Ishikawa (cell line): ENCODE measurements around the gene ADCY5.

ENCODE experiments used
- EGR1 ChIP-seq: IDR thresholded peaks from 2 replicates; pipeline ENCODE4 v1.6.1; 2012
- EP300 ChIP-seq: IDR thresholded peaks from 2 replicates; pipeline ENCODE4 v1.6.1; 2012; ENCODE audit warnings: borderline replicate concordance
- FOXM1 ChIP-seq: IDR thresholded peaks from 2 replicates; pipeline ENCODE4 v1.6.1; 2012; ENCODE audit warnings: low read depth, borderline replicate concordance
- MAX ChIP-seq: IDR thresholded peaks from 2 replicates; pipeline ENCODE4 v1.6.1; 2012
- RAD21 ChIP-seq: IDR thresholded peaks from 2 replicates; pipeline ENCODE4 v1.6.1; 2012; ENCODE audit warnings: low read depth
- REST ChIP-seq: IDR thresholded peaks from 2 replicates; pipeline ENCODE4 v1.6.1; 2012; ENCODE audit warnings: low read depth, mild to moderate bottlenecking
- TAF1 ChIP-seq: IDR thresholded peaks from 2 replicates; pipeline ENCODE4 v1.6.1; 2012; ENCODE audit warnings: low read depth, mild to moderate bottlenecking
- YY1 ChIP-seq: IDR thresholded peaks from 2 replicates; pipeline ENCODE4 v1.6.1; 2012; ENCODE audit warnings: low read depth

- TF ChIP-seq REST (no peak), FOXM1 (no peak), EP300 (no peak), MAX (no peak), TAF1 (no peak), YY1 (no peak), EGR1 (no peak), RAD21 (no peak)
Observed at GRCh38 chr3:123244128-123244527, 204.8 kb downstream of the ADCY5 start.
